Measurements from ENCODE around the gene KDM4C.

The KDM4C gene

DNA sequence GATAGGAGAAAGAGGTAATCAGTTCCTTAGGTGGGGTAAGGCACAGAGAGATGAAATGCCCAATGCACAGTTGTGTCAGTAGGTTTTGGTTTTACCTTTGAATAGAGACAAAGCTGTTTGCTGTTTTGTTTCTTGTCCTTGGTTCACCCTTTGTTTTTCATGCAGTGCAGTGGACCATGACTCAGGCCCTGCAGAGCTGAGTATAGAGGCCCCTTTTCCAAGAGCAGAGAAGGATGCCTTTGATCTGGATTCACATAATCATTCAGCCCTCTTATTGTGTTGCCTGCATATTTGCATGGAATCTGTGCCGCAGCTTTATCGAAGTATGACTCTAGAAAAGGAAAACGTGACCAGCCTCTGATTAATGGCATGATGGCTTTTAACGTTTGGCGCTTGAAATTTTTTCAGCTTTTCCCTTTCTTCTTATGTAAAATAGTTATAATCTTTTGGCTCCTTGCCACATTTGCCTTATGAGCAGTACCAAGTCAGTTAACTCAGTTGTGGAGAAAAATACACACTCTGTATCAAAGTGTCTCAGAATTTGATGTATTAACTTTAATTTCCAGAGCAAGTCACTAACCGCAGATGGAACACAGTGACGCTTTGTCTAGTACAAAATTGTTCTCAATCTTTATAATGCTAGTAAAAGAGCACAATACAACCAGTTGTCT is 197.6 kb downstream of the KDM4C start:
- no peak overlapping the region for H3K4me3 ChIP-seq (ENCODE audit: low read depth, low read length)
- DNase-seq (ENCODE audit: low read depth): no peak
- TF ChIP-seq, protein P1, sequence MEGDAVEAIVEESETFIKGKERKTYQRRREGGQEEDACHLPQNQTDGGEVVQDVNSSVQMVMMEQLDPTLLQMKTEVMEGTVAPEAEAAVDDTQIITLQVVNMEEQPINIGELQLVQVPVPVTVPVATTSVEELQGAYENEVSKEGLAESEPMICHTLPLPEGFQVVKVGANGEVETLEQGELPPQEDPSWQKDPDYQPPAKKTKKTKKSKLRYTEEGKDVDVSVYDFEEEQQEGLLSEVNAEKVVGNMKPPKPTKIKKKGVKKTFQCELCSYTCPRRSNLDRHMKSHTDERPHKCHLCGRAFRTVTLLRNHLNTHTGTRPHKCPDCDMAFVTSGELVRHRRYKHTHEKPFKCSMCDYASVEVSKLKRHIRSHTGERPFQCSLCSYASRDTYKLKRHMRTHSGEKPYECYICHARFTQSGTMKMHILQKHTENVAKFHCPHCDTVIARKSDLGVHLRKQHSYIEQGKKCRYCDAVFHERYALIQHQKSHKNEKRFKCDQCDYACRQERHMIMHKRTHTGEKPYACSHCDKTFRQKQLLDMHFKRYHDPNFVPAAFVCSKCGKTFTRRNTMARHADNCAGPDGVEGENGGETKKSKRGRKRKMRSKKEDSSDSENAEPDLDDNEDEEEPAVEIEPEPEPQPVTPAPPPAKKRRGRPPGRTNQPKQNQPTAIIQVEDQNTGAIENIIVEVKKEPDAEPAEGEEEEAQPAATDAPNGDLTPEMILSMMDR (IDR thresholded peaks at IDR 0.05; ENCODE audit: control insufficient read depth, extremely low read depth, insufficient read depth): no peak

GRCh38 chr9:6956879-6957278 is 199.1 kb downstream of the KDM4C start:
- no peak for DNase-seq (ENCODE audit: low read depth)
- TF ChIP-seq, protein P1 (IDR thresholded peaks at IDR 0.05; ENCODE audit: control insufficient read depth, extremely low read depth, insufficient read depth): no peak
- no peak overlapping the region for H3K4me3 ChIP-seq (ENCODE audit: low read depth, low read length)

DNA sequence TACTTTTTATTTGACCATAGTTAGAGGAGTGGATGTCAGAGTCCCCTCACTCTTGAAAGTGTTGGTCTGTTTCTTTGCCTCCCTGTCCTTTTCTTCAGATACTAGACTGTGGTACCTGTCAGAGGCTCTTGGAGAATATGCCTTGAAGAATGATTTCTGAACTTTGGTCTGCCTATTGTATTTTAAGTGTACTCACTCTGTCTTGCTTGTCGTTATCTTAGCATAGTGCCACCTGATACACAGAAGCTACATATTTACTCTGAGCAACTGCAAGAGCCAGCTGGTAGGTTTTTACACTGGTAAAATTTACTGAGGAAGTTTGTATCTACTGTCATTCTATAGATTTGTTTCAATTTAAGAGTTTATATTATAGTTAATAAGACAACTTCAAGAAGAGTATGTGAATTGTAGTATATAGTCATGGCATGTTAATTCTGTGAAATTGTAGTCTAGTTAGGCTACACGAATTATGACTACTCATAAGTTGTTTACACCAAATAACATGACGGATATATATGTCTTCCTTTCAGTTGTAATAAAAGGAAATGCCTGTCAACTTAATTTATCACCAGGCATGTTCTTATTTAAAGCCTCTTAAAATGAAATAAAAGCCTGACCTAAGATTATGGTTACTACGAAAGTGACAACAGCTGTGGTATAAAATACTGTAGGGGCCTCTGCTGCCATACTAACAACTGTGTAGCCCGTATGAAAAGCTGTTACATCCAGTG is 201.7 kb downstream of the KDM4C start:
- H3K4me3 ChIP-seq (ENCODE audit: low read depth, low read length): no peak overlapping the region
- DNase-seq (ENCODE audit: low read depth): no peak
- TF ChIP-seq, protein P1 (IDR thresholded peaks at IDR 0.05; ENCODE audit: control insufficient read depth, extremely low read depth, insufficient read depth): no peak

DNA sequence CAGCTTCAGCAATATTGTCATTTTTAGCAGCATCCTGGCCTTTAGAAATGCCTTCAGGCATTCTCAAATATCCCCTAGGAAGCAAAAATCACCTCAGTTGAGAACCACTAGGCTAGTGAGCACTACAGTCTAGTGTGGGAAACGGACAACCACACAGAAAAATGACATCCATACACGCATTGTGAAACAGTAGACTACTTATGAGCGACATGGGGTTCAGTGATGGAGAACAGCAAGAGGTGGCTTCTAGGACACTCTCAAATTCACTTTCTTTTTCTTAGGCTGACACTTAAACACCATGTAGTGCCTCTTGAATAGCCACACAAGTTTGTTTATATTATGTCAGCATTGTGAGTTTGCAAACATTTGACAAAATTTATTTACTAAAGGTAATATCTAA is 203.0 kb downstream of the KDM4C start:
- TF ChIP-seq, protein P1 (IDR thresholded peaks at IDR 0.05; ENCODE audit: control insufficient read depth, extremely low read depth, insufficient read depth): no peak
- H3K4me3 ChIP-seq (ENCODE audit: low read depth, low read length): no peak overlapping the region
- no peak for DNase-seq (ENCODE audit: low read depth)

GRCh38 chr9:6961845-6962522 is 204.2 kb downstream of the KDM4C start:
- no peak for DNase-seq (ENCODE audit: low read depth)
- TF ChIP-seq, protein P1 (IDR thresholded peaks at IDR 0.05; ENCODE audit: control insufficient read depth, extremely low read depth, insufficient read depth): no peak
- H3K4me3 ChIP-seq (ENCODE audit: low read depth, low read length): peak overlapping the region; percentile 2

DNA sequence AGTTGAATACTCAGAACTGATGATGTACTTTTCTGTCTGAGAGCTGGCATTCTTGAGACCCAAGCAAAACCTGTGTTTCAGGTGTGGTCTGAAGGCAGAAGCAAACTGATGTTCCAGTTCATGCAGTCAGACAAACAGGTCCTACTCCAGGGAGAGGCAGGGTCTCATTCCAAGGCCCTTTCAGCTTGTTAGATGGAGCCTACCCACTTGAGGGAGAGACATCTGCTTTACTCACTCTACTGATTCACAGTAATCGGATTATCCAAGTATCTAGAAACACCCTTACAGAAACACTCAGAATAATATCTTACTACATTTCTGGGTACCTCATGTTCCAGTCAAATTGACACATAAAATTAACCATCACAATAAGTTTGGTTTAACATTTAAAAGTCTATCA is 207.8 kb downstream of the KDM4C start:
- H3K4me3 ChIP-seq (ENCODE audit: low read depth, low read length): no peak overlapping the region
- TF ChIP-seq, protein P1 (IDR thresholded peaks at IDR 0.05; ENCODE audit: control insufficient read depth, extremely low read depth, insufficient read depth): no peak
- DNase-seq (ENCODE audit: low read depth): no peak

Data from LNCaP clone FGC (cell line).